Activated T-cell treated with anti-CD3 and anti-CD28 coated beads for 1 hour (primary cell): ENCODE measurements around the gene LCNL1.
A peak's percentile ranks its signal among the peaks of the same experiment; 100 is the strongest.

Experiments used
- DNase-seq: peaks from one replicate; pipeline ENCODE4 v3.0.0-alpha.2; 2020; ENCODE audit warnings: low read depth

LCNL1 gene

DNA sequence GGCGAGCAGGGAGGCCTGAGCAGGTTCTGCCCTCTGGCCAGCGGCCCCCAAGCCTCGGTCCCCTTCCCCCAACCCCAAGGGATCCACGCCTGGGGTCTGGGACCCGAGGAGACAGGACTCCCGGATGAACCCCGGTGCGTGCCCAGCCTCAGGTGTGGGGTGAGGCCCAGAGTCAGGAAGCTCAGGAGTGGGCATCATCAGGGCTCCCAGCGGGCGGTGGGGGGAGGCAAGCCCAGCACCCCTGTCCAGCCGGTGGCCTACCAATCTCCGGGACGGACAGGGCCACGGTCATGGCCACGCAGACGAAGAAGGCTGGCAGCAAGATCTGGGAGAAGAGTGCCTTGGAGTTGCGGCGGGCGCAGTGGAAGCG is 30.8 kb downstream of the LCNL1 start:
- DNase-seq = no peak

- DNase-seq = no peak
Observed at GRCh38 chr9:137014166-137014565, 31.4 kb downstream of the LCNL1 start.

DNA sequence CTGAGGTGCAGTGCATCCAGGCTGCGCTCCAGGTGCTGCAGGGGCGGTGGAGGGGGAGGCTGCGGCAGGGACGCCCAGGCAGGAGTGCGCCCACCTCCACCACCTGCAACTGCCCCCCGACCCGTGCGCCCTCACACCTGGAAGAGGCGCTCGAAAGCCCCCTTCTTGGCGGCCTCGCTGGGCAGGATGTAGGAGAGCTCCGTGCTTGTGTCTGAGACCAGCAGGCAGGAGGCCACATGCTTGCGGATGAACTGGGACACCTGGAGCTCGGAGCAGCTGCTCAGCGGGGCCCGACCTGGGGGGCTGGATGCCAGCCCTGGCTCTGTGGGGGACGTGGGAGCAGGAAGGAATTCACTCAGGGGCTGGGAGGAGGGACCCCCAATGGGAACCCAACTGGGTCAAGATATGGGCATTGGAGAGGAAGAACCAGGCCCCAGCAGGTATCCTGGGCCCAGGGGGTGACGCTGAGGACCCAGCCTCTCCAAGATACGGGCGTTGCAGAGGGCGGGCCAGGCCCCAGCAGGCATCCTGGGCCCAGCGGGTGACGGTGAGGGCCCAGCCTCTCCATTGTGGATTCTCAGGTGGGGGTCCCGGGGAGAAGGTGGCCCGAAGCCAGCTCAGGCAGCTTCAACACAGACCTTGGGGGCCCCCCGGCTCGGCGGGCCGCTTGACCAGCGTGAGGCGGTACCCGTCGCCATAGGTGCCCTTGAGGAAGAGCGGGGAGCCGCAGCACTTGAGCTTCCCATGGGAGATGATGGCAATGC is 32.2 kb downstream of the LCNL1 start:
- no peak for DNase-seq

DNA sequence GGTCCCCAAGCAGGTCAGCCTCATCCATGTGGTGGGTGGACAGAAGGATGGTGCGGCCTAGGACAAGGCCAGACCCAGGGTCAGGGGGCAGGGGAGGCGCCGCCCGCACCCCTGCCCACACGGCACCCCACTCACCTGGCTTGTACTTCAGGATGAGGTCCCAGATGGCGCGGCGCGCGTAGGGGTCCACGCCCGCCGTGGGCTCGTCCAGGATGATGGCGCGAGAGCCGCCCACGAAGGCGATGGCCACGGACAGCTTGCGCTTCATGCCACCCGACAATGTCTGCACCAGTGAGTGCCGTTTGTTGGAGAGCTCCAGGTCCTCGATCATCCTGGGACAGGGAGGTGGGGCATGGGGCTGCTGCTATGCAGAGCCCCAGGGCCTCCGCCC is 32.7 kb downstream of the LCNL1 start:
- no peak for DNase-seq

DNA sequence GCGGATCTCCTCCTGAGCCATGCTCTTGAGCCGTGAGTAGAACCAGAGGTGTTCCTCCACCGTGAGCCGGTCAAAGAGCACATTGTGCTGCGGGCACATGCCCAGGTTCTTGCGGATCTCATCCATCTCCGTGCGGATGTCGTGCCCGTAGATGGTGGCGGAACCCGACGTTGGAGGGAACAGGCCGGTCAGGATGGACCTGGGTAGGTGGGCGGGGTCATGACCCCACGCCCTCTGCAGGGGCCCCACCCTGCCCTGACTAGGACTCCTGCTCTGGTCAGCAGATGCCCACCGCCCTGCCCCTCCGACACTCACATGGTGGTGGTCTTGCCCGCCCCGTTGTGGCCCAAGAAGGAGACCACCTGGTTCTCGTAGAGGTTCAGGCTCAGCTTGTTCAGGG is 33.2 kb downstream of the LCNL1 start:
- DNase-seq = no peak

DNA sequence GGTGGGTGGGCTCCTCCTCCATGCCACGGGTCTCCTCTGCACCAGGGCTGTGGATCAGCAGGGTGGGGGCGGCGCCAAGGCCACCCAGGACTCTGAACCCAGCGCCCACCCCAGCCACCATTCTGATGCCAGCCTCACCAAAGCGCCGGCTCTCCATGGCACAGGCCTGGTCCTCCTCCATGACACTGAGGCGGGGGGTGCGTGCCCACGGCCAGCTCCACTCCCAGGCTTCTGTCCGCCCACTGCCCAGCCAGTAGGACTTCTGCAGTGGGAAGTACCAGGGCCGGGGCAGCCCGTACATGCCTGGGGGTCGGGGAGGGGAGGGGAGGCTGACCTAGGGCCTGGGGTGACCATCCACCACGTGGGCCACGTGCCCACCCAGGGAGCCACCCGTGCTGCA is 33.6 kb downstream of the LCNL1 start:
- DNase-seq = no peak

- DNase-seq = no peak
Observed at GRCh38 chr9:137017071-137017470, 34.3 kb downstream of the LCNL1 start.

- DNase-seq = no peak
Observed at GRCh38 chr9:137017791-137018497, 35.2 kb downstream of the LCNL1 start.

GRCh38 chr9:137018761-137019559 is 36.2 kb downstream of the LCNL1 start:
- no peak for DNase-seq

DNA sequence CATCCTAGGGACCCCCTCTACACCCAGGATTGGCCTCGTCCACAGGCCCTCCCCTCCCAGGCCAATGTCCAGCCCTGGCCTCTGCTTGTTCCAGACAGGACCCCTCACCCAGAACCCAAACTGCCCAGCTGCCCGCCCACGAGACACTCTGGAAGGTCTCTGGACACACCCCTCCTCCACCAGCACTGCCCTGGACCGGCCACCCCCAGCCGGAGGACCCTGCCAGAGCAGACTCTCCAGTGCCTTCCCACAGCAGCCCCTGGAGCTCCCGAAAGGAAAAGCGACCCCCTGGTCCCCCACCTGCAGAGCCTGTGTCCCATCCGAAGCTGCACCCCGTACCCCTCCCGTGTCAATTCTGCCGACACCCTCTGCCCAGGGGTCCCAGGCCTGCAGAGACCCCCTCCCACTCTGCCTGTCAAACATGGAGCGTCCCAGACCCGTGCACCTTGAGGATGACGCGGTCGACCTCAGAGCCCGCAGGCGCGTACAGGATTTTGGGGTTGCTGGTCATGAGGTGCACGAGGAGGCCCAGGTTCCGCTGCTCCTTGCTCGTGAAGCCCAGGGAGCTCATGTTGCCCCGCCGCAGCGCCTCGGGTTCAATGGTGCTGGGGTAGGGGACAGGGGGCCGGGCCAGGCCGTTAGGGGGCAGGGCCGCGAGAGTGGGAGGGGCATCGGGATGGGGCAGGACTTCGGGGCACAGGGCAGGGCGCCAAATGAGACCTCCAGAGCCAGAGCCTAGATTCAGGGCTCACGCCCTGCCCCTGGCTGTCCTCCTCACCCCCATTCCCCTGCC is 37.3 kb downstream of the LCNL1 start:
- DNase-seq = no peak

DNA sequence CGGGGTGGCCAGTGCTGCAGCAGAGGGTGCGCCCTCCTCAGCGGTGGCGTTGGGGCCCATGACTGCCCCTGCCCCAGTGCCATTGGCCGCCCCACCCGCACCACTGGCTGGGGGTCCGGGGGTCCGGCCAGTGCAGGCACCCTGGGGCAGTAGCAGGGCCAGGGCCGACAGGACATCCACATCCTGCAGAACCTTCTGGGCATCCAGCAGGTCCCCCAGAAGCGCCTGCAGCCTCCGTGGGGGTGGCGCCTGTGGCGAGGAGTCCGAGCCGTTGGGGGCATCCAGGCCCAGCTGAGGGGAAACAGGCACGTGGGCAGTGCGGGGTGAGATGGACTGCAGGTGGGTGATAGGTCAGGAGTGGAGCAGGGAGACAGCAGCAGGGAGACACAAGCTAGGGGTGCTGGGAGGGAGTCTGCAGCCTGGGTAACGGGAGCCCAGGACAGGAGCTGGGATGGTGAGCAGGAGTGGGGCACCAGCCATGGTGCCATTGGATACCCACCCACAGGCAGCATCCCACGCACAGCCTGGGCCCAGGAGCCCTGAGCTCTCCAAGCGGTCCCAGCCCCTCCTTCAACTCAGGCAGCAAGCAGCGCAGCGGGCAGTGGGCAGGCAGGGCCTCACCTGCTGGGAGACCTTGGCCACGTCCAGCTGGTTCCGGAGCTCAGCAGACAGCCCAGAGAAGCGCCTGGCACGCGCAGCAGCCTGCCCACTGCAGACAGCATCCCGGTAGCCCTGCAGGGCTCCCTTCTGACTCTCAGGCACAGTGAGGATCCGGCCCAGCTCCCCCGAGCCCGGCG is 38.2 kb downstream of the LCNL1 start:
- no peak for DNase-seq

DNA sequence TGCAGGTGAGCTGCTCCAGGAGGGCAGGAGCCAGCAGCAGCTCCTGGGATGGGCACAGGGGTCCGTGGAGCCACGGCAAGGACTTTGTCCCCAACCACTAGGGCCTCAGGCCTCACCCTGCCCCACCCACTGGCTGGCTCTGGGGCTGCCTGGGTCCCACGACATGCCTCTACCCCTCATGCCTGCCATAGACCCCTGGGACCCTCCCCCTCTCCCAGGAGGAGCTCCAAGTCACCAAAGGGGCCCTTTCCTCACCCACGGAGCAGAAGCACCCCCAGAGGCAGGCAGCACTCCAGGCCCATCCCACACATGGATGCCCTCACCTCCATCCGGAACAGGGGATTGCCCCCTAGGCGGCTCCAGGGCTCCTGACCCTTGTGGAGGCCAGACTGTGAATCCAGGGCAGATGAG is 38.8 kb downstream of the LCNL1 start:
- no peak for DNase-seq

DNA sequence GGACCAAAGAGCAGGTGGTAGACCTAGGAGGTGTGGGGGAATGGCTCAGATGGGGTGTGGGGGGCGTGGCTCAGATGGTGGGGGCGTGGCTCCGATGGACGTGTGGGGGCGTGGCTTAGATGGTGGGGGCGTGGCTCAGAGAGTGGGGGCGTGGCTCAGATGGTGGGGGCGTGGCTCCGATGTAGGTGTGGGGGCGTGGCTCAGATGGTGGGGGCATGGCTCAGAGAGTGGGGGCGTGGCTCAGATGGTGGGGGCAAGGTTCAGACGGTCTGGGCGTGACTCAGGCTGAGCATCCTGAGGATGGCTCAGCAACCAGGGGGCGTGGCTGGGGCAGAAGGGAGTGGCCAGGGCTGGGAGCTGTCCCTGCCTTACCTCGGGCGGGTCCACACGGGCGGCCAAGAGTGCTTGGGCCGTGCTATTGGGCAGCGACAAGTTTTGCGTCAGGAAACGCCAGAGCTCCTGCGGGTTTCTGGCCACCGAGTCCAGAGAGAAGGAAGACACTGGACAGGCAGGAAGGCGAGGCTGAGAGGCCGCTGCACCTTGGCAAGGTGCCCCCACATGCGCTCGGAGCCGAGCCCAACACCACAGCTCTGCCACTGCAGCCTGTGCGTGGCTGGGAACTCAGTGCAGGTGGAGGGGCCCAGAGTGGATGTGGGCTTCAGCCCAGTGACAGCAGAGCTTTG is 39.3 kb downstream of the LCNL1 start:
- DNase-seq = peak; percentile 49

DNA sequence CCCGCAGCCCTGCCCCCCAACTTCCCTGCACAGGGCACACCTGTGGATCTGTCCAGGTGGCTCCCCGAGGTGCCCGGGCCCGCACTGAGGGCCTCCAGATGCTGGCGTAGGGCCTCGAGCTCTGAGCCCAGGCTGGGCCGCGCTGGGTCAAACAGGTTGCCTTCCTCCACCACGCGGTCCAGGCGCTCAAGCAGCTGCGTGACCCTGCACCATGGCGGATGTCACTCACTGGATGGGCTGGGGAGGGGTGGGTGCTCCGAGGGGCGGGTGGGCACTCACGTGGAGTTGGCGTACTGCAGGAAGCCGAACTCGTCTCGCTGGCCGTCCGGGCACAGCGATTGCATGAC is 39.8 kb downstream of the LCNL1 start:
- no peak for DNase-seq

DNA sequence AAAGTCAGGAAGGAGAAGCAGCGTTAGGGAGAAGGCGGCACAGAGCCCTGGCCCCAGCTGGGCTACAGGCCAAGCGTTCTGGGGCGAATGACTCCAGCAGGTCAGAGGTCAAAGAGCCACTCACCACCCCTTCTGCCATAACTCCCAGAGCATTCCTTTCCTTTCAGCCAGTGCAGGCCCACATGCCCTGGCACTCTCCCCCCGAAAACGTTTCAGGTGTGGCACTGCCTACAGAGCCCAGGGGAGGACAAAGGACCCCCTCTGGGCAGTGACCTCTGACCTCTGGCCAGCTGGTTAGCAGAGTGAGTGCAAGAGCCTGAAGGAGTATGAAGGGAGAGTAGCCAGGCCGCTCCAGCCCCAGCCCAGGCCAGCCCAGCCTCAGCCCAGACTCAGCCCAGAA is 40.4 kb downstream of the LCNL1 start:
- no peak for DNase-seq

- no peak for DNase-seq
Observed at GRCh38 chr9:137023583-137023991, 40.8 kb downstream of the LCNL1 start.

DNA sequence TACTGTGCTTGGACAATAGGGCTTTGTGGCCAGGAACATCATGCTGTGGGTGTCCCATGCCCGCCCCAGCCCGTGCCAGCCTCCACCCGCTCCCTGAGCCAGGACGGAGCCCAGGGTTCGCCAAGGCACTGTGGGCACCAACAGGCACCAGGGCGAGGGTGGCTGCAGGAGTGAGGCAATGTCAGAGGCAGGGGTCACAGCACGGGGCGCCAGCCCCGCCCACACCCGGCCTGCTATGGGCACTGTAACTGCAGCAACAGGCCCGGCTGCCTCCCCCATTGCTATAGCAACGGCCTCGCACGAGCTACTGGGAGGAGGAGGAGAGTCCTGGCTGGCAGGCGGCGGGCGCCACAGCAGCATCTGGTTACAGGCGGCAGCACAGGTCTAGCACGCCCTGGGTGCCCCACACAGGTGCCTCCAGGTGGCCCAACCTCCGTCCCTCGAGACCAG is 42.7 kb downstream of the LCNL1 start:
- no peak for DNase-seq

- DNase-seq = no peak
Observed at GRCh38 chr9:137026384-137026783, 43.6 kb downstream of the LCNL1 start.

DNA sequence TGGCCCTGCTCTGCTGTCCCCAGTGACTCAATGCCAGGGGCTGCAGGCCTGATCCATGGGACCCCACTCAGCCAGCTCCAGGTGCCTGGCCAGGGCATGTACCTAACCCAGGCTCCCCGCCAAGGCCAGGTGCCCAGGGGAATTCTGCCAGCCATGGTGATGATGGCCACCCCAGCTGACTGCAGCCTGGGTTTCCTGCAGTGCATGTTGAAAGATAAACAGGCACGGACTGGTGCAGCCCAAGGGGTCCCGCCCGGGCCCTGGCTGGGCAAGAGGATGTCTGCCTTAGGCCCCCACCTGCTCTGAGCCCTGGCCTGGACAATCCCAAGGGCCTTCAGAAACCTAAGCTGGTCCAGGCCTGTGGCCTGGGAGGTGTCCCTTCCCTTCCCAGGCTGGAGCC is 44.0 kb downstream of the LCNL1 start:
- no peak for DNase-seq

DNA sequence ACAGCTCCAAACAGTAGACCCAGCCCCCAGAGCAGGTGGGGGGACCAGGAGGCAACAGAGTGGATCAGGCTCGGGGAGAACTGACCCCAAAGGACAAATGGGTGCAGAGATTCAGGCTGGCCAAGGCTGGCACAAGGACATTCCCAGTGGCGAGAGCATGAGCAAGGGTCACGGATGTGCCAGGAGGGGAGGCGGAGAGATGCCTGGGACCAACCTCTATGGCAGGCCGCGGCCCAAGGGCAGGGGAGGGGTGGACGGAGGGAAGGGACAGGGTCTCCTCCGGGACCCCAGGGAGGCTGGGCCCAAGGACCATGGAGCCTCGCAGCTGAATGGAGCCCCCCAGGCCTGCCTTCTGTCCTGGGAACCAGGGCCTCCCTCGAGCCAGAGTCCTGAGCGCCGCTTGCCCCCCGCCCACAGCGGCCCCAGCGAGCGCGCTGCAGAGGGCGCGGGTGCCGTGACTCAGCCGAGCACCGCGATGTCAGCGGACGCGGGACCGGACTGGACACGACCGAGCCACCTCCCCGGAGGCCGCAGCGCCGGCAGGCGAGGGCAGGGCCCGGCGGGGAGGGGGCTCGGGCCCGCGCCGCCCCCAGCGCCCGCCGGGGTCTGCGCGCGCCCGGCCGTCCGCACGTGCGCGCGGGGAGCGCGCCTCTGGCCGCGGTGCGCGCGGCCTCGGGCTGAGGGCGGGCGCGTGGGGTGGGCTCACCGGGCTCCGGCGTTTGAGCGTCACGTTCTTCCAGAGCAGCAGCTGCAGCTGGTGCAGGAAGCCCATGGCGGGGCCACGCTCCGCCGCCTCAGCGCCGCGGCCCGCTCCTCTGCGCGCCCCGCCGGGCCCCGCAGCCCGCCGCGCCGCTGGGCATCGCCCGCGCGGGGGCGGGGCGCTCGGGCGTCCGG is 44.8 kb downstream of the LCNL1 start, which contains the start of gene ABCA2:
Gene ABCA2 (minus strand): TSS at position 869 of the 894 bp plus-strand sequence. CDS start 97 bp downstream, at position 772.
- DNase-seq = no peak
